Heart left ventricle (tissue), 16 donors: Measurements from ENCODE around the gene STARD13. TPM values are rescaled to one million over a fixed set of nuclear protein-coding genes. Genes with fewer than 3 reads are reported as not detected.
A peak's percentile ranks its signal among the peaks of the same experiment; 100 is the strongest.
"Not testable (repeated sequence)": the region's sequence is repeated elsewhere in the genome, so short reads cannot be mapped to it uniquely, and the experiment has no call there.

Experiments used
- ATAC-seq, 4 donors: fragments of 200-7000 bp; cut with Tn5 transposase; one replicate each; pipeline ENCODE4 v1.9.1; 2020 to 2022; ENCODE audit warnings: moderate library complexity in 4 of 4, mild to moderate bottlenecking in 3 of 4, moderate number of reproducible peaks in 1 of 4
- DNase-seq, 5 donors: peaks; one replicate each; pipeline ENCODE4 v3.0.0-alpha.2; 2020
- H3K27ac ChIP-seq, 12 donors: fragments of 200-600 bp; sonication (generic) in 4 of 12; one replicate each; pipeline versions ENCODE4 v1.5.0 to v1.8.0; 2016 to 2022; ENCODE audit warnings: mild to moderate bottlenecking in 2 of 12
- H3K27me3 ChIP-seq, 9 donors: fragments of 200-600 bp; sonication (generic) in 2 of 9; one replicate each; pipeline versions ENCODE4 v1.5.1 to v1.8.0; 2016 to 2022; ENCODE audit warnings: mild to moderate bottlenecking in 3 of 9
- H3K36me3 ChIP-seq, 9 donors: fragments of 200-600 bp; sonication (generic) in 2 of 9; one replicate each; pipeline versions ENCODE4 v1.5.0 to v1.8.0; 2018 to 2022; ENCODE audit warnings: mild to moderate bottlenecking in 2 of 9
- H3K4me1 ChIP-seq, 12 donors: fragments of 200-600 bp; sonication (generic) in 4 of 12; one replicate each; pipeline versions ENCODE4 v1.5.0 to v1.8.0; 2016 to 2022; ENCODE audit warnings: mild to moderate bottlenecking in 3 of 12
- H3K4me3 ChIP-seq, 12 donors: fragments of 200-600 bp; sonication (generic) in 4 of 12; one replicate each; pipeline versions ENCODE4 v1.5.0 to v1.8.0; 2017 to 2022; ENCODE audit warnings: mild to moderate bottlenecking in 9 of 12, moderate library complexity in 4 of 12
- H3K9me3 ChIP-seq, 12 donors: fragments of 200-600 bp; sonication (generic) in 4 of 12; one replicate each; pipeline versions ENCODE4 v1.5.0 to v1.8.0; 2016 to 2022; ENCODE audit warnings: mild to moderate bottlenecking in 1 of 12
- POLR2A ChIP-seq, 2 donors: fragments of 450-650 bp; IDR thresholded peaks; one replicate each; pipeline ENCODE4 v1.6.1; 2017; ENCODE audit warnings: antibody characterized with exemption in 2 of 2, mild to moderate bottlenecking in 2 of 2, moderate library complexity in 2 of 2
- WGBS, 4 donors: extraction: QIAGEN DNeasy Blood & Tissue Kit in 2 of 4; methylation state at CpG; one replicate each; pipeline versions ENCODE4 v1.1.5 to v1.1.7; 2013 to 2018; 5-methylcytosine and 5-hydroxymethylcytosine counted together
- intact Hi-C, 10 donors: fragments of 100-400 bp; cut with DNase I; formaldehyde crosslinking; loops; one replicate each; pipeline versions ENCODE4 v1.11.1 to v1.14.2; 2022
- polyA plus RNA-seq, 2 donors: library from polyadenylated mRNA; stranded (reverse); fragments of 200-250 nt; gene quantifications; one replicate each; pipeline ENCODE4 v1.2.3, GENCODE V29; 2013
- total RNA-seq, 9 donors: library from RNA; depleted of rRNA in 2 of 9; stranded (reverse); fragments of >200 nt in 2 of 9; fragmentation: NEBNext Ultra II Directional in 3 of 9; extraction: Animal tissue kit (Norgen Biotek cat#: 25700) in 3 of 9; gene quantifications; one replicate each; pipeline versions ENCODE4 v1.1.0 to v1.2.4, GENCODE V29; 2016 to 2023
- TF ChIP-seq, protein P1 (sequence below), 12 donors: fragments of 200-600 bp; sonication (generic) in 4 of 12; IDR thresholded peaks; one replicate each; pipeline versions ENCODE4 v1.5.0 to v1.8.0; 2018 to 2022; ENCODE audit warnings: antibody characterized with exemption in 12 of 12, mild to moderate bottlenecking in 5 of 12
- donor health status: ischemic (EF 13 %, LVEDD 7.1; RV severe dilation, severe dysfunction).
- donor health status: healthy with polysubstance abuse.
- donor health status: DM: no; HTN: yes; CAD: no.
- donor health status: DM: no; HTN: no; CAD: no.
- donor health status: ischemic (EF 25% LVEDD 6.9; RV normal size, moderate dysfunction).
- donor health status: ischemic (EF 25% LVEDD 5.7; RV mildly dilated, moderate dysfunction).
- donor health status: healthy.
- donor health status: DM: yes; HTN: yes; CAD: no.
- donor health status: ischemic (EF 35%, LVEDD 5.7; RV mildly dilated, moderate dysfunction).
- donor health status: nonischemic (EF 11% LVEDD 7.7; RV severe dilation, severe dysfunction).
- donor health status: DM: yes; HTN: yes; CAD: no.
- donor health status: PGD.
- donor health status: ischemic (EF 29% LVEDD 5.4; RV normal size, mild dysfunction).
- donor health status: nonischemic (EF 23%, LVEDD 6.1; RV moderate dilation, normal function).

The STARD13 gene
- total and polyA plus RNA-seq, 11 donors = 9.3 to 39.2 (median 28.3) TPM

DNA sequence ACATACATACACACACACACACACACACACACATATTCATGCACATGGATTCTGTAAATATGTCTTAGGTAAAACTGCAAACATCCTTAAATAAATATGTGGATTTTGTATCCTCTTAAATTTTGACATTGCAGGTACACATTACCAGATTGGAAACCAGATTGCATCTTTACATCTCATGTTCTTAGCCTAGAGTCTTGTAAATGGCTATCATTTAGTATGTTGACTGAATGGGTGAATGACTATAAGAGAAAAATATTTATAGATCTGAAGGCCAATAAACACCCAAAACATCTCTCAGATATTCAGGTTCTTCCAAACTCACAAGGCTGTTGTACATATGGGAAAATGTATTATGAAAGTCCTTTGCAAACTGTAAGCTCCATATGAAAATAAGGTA lies 104.3 kb downstream of the STARD13 start:
- TF ChIP-seq, protein P1, sequence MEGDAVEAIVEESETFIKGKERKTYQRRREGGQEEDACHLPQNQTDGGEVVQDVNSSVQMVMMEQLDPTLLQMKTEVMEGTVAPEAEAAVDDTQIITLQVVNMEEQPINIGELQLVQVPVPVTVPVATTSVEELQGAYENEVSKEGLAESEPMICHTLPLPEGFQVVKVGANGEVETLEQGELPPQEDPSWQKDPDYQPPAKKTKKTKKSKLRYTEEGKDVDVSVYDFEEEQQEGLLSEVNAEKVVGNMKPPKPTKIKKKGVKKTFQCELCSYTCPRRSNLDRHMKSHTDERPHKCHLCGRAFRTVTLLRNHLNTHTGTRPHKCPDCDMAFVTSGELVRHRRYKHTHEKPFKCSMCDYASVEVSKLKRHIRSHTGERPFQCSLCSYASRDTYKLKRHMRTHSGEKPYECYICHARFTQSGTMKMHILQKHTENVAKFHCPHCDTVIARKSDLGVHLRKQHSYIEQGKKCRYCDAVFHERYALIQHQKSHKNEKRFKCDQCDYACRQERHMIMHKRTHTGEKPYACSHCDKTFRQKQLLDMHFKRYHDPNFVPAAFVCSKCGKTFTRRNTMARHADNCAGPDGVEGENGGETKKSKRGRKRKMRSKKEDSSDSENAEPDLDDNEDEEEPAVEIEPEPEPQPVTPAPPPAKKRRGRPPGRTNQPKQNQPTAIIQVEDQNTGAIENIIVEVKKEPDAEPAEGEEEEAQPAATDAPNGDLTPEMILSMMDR (IDR thresholded peaks at IDR 0.05) = no peak
- TF ChIP-seq POLR2A (IDR thresholded peaks at IDR 0.05) = no peak
- ATAC-seq (no peak), DNase-seq (no peak)
- no peaks in the 10 kb centered on the region for H3K9me3 ChIP-seq
- intact Hi-C loops = loop anchor here in 1 of 10 donors (5.0 kb wide), 1 partner anchor 541 kb away; no protein-coding TSS in a partner anchor
- no peaks in the 10 kb centered on the region for H3K27me3 ChIP-seq
- H3K4me1 ChIP-seq = peaks cover 0 to 80% (median 42%) of the 10 kb centered on the region in 12 donors
- no peaks in the 10 kb centered on the region for H3K36me3 ChIP-seq
- H3K4me3 ChIP-seq = no peak overlapping the region
- H3K27ac ChIP-seq = peak overlapping the region in 1 of 12 donors; percentile 25

DNA sequence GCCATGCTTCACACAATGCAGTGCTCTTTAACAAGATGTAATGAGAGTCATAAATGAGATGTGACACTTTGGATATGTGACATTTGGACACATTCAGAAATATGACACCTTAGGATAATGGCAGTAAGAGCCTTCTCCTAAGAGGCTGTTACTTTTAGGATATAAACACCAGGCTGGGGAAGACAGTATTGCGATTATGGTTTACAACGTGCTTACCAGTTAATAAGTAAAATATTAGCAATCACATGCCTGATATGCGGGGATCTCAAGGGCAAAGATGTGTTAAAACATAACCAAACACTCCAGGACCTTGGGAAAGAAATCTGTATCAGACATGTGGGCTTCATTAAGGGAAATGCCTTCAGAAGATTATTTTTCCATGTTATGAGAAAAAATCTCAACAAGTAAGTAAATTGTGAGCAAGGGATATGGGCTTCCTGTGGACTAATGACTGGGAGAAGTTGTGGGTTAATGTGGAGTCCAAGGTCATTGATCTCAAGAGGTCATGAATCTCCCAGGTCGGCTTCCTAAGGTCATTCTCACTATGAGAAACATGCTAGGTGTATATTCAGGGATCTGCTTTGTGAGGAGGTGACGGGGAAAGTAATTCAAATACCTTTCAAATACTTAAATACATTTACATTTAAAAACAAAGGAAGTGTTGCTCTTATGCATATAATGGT lies 105.3 kb downstream of the STARD13 start:
- DNase-seq = no peak
- intact Hi-C loops = loop anchor here in 1 of 10 donors (5.0 kb wide), 1 partner anchor 542 kb away; no protein-coding TSS in a partner anchor
- Histone ChIP-seq H3K27ac (peak overlapping the region in 4 of 12 donors; percentile 6 to 21 (median 14)), H3K4me1 (peaks cover 0 to 80% (median 37%) of the 10 kb centered on the region in 12 donors), H3K9me3 (no peaks in the 10 kb centered on the region), H3K27me3 (no peaks in the 10 kb centered on the region), H3K36me3 (peaks cover 0 to under 1% (median 0%) of the 10 kb centered on the region in 9 donors), H3K4me3 (no peak overlapping the region)
- 62 to 73% (median 71%) methylated on average over 5 of the region's 5 CpGs for WGBS, 4 donors
- peak in 1 of 4 donors; percentile 35 for ATAC-seq
- no peak for TF ChIP-seq POLR2A (IDR thresholded peaks at IDR 0.05)
- TF ChIP-seq, protein P1 (IDR thresholded peaks at IDR 0.05) = no peak

DNA sequence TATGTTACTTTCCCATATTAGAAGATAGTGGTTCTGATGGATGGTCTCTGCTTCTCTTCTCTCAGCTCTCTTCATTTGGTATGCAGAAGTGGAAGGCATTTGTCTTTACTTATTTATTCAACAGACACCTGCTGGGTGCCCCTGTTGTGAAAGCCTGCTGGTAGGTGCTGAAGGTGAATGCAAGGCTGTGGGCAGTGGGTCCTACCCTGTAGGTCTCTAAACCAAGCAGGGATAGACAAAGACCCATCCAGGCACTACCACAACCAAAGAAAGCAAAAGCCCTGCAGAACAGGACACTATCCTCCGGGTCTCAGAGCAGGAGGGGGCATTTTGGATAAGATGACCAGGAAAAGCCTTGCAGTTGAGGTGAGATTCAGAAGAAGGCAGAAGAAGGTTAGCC lies 106.1 kb downstream of the STARD13 start:
- Histone ChIP-seq H3K36me3 (peaks cover 0 to 8% (median 0%) of the 10 kb centered on the region in 9 donors), H3K9me3 (no peaks in the 10 kb centered on the region), H3K4me1 (peaks cover 0 to 84% (median 38%) of the 10 kb centered on the region in 12 donors), H3K27me3 (no peaks in the 10 kb centered on the region), H3K27ac (peak overlapping the region in 1 of 12 donors; percentile 6), H3K4me3 (no peak overlapping the region)
- ATAC-seq = no peak
- 86 to 94% (median 88%) methylated on average over 1 of the region's 1 CpG for WGBS, 4 donors
- TF ChIP-seq, protein P1 (IDR thresholded peaks at IDR 0.05) = no peak
- no peak for TF ChIP-seq POLR2A (IDR thresholded peaks at IDR 0.05)
- DNase-seq = no peak
- intact Hi-C loops = loop anchor here in 2 of 10 donors (10.0 kb wide), 1 partner anchor 55 kb away; no protein-coding TSS in a partner anchor

DNA sequence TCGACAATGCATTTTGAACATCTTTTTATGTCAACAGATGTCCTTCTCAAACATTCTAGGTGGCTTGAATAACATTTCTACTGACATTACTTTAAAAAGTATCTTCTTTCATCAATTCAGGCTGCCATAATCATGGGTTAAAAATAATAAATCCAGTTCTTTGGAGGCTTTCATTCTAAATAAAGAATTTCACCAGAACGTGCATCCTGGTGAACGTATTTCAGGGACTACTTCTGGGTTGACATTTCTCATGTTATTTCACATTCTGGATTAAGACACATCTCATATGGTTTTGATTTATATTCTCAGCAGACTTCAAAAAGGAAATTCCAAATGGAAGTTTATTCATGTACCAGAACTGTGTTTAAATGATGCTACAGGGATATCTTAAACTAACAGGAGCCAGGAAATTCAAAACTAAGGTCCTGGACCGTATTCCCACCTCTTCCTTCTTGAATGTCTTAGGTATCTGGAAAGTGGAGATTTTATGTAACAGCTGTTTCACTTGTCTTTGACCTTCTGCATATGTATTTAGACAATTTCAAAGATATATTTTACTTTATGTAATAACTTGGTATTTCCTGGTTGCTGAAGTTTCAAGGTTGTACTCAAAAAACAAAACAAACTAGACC lies 107.2 kb downstream of the STARD13 start:
- no peaks in the 10 kb centered on the region for H3K27me3 ChIP-seq
- DNase-seq (no peak), ATAC-seq (no peak)
- H3K27ac ChIP-seq = peak overlapping the region in 2 of 12 donors; percentile 23 to 29
- TF ChIP-seq, protein P1 (IDR thresholded peaks at IDR 0.05) = no peak
- no peak for TF ChIP-seq POLR2A (IDR thresholded peaks at IDR 0.05)
- WGBS, 4 donors = 59 to 69% (median 61%) methylated on average over 4 of the region's 4 CpGs
- no peaks in the 10 kb centered on the region for H3K9me3 ChIP-seq
- peaks cover 0 to 75% (median 30%) of the 10 kb centered on the region in 12 donors for H3K4me1 ChIP-seq
- intact Hi-C loops = loop anchor here in 2 of 10 donors (10.0 kb wide), 1 partner anchor 54 kb away; no protein-coding TSS in a partner anchor
- H3K36me3 ChIP-seq = peaks cover 0 to 11% (median 0%) of the 10 kb centered on the region in 9 donors
- H3K4me3 ChIP-seq = no peak overlapping the region

DNA sequence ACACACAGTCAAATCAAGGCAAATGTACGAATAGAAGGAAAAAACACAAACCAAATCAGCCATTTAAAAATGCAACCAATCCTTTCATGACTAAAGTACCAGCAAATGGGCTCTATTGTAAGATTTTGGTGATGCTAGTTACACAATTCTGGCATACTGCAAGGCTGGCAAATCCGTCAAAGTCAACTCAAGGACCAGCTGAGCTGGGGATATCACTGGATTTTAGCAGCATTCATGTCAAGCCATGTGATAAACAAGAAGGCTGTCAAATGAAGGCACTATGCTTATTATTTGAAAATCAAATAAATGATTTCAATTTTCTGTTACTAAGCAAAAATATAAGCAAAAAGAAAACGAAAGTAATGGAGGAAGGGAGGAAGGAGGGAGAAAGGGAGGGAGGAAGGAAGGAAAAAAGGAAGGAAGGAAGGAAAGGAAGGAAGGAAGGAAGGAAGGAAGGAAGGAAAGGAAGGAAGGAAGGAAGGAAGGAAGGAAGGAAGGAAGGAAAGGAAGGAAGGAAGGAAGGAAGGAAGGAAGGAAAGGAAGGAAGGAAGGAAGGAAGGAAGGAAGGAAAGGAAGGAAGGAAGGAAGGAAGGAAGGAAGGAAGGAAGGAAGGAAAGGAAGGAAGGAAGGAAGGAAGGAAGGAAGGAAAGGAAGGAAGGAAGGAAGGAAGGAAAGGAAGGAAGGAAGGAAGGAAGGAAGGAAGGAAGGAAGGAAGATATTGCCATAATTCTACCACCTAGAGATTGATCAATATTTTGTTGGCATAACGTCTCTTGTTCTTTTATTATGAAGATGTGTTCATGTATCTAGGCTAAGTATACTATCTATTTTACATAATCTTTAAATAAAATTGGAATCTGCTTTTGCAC lies 108.0 kb downstream of the STARD13 start:
- DNase-seq, H3K9me3 ChIP-seq, H3K27me3 ChIP-seq, ATAC-seq, H3K4me3 ChIP-seq: not testable (repeated sequence)
- Histone ChIP-seq H3K27ac (peak overlapping the region in 2 of 12 donors; percentile 23 to 29), H3K36me3 (peaks cover 0 to 11% (median 0%) of the 10 kb centered on the region in 9 donors), H3K4me1 (peaks cover 0 to 75% (median 30%) of the 10 kb centered on the region in 12 donors)
- intact Hi-C loops = loop anchor here in 2 of 10 donors (10.0 kb wide), 1 partner anchor 53 kb away; no protein-coding TSS in a partner anchor
- 76 to 80% (median 76%) methylated on average over 4 of the region's 4 CpGs for WGBS, 4 donors
